Measurements from ENCODE around the gene ARMC9.
A peak's percentile ranks its signal among the peaks of the same experiment; 100 is the strongest.
"Not testable (repeated sequence)": the region's sequence is repeated elsewhere in the genome, so short reads cannot be mapped to it uniquely, and the experiment has no call there.

ARMC9 gene

DNA sequence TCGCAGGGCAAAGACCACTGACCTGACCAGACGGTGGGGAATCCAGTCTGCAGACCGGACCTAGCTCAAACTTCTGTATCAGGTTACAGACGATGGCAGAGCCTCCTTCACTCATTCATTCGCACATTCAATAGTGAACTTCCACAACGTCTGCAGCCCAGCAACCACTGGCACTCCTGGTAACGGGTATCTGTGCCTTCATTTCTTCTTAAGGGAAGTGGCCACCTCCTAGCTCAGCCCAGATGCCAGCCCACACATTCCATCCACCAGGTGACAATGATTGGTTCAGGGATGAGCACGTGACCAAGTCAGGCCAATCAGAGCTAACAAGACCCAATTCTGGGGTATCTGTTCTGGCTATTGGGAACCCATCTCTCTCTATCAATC lies 15.9 kb upstream of the ARMC9 start:
- DNase-seq = no peak

DNA sequence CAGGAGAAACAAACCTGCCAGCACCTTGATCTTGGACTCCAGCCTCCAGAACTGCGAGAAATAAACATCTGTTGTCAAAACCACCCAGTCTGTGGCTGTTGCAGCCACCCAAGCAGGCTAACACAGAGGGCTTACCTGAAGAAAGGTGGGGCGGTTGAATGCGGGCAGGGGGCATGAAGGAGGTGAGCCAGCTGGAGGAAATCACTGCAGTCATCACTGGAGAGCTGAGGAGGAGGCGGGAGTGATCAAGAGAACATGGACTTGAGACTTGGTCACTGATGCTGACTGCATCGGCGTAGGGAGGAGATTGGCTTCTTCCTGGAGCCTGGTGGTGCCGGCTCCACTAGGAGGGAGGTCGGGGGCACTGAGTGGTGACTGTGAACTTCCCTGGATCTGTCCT lies 14.6 kb upstream of the ARMC9 start:
- no peak for DNase-seq

DNA sequence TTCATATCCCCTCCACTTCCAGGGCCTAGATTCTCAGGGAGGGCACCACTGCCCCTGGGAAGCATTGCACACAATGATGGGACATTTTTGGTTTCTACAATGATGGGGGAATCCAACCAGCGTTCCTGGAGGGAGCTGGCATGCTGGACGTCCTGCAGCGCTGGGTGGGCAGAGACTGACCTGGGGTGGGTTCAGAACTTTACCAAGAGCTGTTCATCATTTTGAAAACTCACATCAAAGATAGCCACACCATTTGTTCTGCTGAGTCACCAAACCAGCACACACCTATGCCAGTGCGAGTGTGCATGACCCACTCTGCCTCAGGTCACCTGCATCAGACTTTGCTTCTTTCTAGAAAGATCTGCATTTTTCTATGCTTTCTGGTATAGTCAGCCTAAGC lies 14.1 kb upstream of the ARMC9 start:
- DNase-seq = no peak

DNA sequence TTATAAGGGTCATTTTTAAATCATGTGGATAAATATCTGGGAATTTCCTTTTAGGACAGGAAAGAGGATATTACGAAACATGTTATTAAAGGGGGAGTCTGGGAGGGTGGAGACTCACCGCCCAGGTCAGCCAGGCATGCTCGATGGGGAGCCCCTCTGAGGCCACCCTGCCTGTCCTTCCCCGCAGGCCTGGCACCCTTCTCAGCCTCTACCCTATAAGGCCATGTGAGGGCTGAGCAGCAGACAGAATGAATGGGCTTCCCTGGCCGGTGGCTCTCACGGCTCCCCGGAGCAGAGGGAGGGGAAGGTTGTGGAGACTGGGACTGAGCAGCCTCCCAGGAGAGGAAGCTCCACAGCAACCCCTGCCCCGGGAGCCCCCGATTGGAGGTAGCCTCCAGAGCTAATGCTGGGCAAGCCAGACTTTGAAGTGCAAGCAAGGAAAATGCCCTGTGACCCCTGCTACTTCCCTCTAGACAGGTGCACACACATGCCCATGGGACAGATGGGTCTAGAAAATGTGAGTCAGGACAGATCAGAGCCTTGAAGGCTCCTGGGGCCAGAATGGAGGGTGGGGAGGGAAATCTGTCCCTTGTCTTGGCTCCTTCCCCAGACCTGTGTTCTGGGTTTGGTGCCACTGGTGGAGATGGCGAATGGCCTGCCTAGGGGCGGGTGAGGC lies 13.2 kb upstream of the ARMC9 start:
- DNase-seq = no peak

DNA sequence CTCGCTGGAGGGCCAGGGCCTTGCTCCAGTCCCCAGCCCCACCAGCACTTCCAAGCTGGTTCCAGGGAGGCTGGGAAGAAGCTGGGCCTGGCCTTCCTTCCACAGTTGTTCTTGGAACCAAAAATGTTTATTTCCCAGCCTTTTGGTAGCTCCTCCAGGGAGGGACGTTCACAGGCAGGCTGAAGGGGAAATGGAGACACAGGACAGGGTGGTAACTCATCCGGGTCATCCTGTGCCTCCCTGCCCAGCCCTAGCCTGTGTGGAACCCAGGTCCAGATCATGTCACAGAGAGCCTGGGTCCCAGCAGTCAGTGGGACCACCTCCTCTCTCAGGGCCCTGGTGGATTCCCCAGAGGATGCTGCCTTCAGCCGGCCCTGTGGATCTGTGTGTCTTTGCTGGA lies 12.5 kb upstream of the ARMC9 start:
- no peak for DNase-seq

DNA sequence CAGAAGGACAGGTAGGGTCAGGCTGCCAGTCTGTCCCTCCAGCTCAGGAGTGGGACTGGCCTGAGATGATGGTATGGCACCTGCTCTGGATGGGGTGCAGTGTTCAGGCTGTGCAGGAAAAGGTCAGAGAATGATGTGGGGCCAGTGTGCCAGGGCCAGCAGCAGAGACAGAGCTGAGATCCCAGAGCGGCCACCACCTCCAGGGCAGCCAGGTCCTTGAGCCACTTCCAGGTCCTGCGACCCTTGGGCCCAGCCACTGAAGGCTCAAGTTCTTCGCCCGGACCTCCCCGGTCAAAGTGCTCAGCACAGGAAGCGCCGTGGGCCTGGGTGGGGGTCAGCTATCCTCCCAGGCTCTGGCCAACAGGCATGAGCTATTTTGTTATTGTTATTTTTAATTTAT lies 12.1 kb upstream of the ARMC9 start:
- no peak for DNase-seq

DNA sequence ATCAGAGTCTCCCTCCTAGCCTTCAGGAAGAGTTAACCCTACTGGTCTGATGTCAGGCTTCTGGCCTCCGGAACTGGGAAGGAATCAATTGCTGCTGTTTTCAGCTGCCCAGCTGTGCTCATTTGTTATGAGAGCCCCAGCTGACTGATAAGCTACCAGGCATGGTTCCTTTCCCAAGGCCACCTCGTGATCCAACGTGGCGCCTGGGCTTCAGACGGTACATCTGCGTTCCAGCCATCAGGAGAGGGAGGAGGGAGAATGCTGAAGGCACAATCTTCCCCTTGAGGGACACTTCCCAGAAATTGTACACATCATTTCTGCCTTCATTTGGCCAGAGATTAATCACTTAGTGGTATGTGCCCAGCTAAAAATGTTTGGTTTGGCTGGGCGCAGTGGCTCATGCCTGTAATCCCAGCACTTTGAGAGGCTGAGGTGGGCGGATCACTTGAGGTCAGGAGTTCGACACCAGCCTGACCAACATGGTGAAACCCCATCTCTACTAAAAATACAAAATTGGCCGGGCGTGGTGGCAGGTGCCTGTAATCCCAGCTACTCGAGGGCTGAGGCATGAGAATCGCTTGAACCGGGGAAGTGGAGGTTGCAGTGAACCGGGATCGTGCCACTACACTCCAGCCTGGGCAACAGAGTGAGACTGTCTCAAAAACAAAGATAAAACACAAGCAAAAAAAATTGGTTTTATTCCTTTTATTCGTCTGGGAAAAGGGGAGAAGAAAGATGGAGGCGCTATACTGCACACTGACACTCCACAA lies 10.5 kb upstream of the ARMC9 start:
- DNase-seq = no peak

DNA sequence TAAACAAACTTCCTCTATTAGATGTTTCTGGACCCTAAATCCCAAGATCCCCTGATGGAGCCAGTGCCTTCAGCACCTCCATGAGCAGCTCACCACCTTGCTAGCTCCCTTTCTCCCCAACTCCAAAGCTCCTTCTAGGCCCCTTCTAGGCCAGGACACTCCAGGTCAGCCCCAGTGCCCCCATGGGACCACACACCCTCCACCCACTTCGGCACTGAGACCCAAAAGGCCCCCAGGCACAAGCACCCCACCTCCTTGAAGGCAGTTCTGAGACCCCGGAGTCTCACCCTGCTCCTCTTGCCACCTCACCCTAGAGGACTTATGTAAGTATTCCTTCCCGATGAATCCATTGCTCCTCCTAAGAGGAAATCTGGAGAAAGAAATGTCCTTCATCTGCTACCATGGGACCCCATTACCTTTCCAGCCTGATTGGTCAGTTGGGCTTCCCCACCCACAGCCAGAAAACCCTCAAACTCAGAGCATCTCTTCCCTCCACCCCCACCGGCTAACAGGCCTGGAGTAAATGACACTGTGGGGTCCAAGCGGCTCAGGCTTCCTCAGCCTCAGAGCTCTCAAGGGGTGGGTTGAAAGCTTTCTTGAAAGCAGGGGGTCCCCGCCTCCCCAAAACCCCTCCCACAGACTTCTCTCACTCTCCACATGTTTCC lies 9.8 kb upstream of the ARMC9 start:
- DNase-seq = no peak

DNA sequence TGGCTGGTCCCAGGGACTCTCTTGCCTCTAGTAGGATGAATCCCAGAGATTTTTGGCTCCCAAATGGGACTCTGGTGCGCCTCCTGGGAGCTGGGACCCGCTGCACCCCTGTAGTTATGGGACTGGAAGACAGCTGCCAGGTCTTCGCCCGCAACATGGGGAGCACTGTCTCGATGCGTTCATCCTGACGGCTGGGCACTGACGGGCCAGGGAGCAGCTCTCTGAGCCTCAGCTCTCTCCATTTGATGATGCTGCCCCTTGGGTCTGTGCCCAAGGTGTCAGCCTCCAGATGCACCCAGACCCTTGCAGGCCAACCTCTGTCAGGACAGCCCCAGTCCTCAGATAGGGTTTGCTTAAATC lies 9.3 kb upstream of the ARMC9 start:
- DNase-seq = no peak

DNA sequence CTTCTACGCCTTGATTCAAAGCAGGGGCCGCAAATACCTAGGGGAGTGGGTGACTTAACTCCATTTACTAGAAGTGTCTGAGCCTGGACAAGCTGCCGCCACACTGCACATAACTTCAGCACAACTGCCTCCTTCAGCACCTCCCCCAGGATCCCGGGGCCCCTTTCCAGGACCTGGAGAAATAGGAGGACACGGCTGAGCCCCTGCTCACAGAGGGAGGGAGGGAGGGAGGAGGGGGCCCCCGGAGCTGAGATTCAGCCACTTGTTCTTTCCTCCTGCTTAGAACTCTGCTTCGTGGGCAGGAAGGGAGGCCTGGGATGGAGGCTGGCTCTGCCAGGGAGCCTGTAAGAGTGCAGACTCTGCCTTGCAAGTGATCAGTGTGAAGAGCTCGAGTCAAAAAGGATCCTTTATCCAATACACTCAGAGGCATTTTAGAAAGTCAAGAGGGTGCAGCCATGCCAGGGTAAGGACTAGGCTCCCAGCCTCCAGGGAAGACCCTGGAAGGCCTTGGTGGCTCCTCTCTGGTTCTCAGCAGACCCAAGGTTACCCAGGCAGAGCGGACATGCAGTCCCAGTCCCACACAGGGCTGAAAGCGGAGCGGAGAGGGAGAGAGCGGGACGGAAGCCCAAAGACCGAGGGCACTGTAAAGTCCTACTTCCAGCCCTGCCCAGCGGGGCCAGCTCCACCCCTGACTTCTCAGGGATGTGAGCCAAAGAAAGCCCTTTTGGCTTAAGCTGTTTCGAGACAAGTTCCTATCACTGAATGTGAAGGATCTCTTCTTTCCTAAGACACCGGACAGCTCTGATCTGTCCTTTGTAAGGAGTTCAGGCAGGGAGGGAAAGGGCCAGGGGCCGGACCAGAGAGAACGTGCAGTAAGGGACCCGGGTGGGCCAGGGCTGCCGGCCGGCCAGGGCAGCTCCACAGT lies 8.6 kb upstream of the ARMC9 start:
- no peak for DNase-seq

DNA sequence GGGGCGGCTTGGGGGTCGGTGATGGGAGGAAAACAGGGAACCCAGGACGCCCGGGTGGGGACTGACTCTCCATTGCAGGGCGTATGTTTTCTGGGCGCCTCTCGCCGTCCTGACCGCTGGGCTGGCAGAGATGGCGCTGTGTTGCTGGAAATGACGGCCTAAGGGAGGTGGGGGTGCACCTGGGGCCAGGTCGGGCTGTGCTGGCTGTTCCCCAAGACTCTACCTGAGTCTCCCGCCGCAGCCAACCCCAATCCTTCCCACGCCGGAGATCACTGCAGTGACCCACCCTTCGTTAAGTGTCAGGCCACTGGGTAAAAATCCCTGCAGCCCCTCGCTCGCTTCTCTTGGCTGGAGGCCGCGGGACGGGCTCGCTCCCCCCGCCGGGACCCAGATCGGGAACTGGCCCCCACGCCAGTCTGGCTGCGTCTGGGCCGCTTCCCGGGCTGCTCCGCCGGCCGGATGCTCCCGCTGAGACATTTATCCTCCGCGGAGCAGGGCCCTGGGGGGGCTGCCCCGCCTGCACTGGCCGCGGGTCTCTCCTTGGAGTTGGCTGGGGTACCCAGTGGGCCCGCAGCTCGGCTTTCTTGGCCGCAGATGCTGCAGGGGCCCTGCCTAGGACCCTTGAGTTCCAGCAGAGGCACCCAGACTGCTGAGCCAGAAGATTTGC lies 7.8 kb upstream of the ARMC9 start:
- DNase-seq = no peak

DNA sequence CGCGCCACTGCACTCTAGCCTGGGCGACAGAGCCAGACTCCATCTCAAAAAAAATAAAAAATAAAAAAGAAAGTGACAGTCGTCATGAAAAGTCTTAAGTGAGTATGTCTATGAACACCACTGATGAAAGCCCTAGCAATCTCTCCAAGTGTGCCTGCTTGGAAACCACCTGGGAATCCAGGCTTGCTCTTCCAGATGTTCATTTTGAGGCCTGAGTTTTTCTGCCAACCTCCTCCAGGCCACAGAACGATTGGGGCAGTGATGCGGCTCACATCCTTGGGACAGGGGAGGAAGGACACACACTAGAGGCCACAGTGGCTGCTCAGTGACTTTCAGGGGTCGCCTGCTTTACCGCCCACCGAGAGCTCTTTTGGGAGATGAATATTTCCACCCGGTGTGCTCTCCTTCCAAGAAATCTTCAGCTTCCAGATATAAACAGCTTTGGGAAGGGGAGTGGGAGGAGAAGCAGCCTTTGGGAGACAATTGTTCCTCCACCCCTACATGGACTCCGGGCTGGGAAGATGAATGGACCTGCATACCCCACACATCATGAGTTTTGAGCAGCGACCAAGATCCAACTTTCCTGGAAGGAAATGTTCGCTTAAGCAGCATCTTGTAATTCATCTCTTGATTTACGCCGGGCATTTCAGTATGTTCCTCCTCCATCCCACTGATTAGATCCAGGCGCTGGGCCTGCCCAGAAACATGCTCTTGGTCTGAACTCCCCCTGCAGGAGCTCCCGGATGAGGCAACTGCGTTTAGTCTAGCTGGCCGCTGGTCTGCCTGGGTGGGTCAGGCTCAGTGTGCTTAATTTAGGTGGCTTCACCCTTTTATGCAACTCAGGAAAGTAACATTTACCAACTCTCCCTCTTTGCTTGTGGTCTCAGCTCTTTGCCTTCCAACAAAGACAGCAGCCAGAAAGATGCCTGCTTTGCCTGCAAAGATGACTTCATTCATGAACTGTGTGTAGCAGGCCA lies 6.2 kb upstream of the ARMC9 start:
- DNase-seq = peak; percentile 54

DNA sequence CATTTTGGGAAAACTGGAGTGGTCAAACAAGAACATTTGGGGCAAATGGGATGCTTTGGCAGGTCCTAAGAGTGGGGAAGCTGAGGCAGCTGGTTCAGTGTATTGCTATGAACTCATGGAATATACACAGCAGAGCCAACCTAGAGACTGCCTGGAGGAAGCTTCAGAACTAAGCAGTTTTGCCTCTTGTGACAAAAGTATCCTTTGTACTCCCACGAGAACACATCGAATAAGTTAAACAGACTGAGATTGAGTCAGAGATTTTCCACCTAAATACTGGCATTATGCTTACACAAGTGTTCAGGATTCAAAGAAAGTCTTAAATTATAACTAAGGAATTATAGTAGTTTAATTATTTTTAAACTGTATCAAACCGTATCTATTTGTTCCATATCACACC lies 5.2 kb upstream of the ARMC9 start:
- DNase-seq = no peak

DNA sequence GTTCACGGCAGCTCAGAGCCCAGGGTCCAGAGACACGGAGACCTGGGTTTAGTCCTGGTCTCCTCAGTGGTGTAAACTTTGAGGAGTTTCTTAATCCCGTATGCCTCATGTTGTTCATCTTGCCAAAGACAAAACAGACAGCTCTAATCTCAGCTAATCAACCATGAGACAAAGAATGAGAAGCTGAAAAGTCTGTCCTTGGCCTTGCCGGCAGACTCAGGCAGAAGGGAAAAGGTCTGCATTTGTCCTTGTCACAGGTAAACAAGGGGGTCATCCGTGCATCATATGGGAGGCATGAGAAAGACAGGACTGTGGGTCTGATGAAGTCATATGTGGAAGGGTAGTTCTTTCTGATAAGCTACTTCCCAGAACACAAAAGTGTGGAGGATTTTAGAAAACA lies 1.8 kb upstream of the ARMC9 start:
- no peak for DNase-seq

DNA sequence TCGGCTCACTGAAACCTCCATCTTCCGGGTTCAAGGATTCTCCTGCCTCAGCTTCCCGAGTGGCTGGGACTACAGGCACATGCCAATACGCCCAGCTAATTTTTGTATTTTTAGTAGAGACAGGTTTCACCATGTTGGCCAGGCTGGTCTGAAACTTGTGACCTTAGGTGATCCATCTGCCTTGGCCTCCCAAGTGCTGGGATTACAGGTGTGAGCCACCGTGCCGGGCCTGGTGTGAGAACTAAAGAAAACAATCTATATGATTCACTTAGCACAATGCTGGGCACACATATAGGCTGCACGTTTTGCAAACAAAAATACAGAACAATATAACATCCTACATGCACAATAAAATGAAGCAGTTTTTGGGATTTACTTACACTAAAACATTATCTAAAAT lies 1.2 kb upstream of the ARMC9 start:
- not testable (repeated sequence) for DNase-seq

DNA sequence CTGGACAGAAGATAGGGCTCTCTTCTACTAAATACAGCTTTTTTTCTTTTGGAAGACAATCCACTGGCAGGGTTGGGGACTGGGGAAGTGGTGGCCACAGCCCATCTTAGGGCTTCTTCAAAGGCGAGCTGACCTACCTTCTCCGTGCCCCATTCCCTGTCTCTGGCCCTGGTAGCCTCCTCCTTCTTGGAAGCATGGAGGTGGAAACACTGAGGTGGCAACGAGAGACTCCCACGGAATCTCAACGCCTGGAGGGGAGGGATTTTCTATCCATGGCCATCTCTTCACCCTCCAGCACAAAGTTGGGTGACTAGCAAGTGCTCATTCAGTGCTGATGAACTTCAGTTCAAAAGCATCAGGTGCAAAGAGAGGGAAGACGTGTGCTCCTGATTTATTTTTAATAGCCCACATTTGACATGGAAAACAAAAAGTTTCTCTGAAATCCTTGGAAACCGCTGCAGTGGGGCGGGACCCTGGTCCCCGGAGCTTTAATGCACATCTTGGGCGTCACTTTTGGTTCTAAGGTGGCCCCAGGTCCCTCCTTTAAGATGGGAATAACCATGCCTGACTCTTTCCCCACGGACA lies 633 bp upstream of the ARMC9 start:
- no peak for DNase-seq

DNA sequence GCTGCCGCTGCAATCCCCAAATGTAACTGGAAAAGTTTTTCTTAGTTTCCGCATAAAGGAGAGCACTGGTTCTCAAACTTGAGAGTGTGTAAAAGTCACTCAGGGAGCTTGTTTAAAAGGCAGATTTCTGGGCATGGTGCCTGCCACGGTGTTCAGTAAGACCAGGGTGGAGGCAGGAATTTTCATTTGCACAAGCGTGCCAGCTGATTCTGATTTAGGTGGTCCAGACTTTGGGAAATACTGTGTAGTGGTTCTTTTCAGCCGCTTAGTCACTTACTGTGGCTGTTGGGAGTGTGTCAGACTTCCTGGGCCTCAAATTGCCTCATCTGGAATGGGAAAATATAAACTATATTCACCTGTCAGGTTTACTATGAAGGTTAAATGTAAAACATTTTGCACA lies 788 bp downstream of the ARMC9 start:
- no peak for DNase-seq

DNA sequence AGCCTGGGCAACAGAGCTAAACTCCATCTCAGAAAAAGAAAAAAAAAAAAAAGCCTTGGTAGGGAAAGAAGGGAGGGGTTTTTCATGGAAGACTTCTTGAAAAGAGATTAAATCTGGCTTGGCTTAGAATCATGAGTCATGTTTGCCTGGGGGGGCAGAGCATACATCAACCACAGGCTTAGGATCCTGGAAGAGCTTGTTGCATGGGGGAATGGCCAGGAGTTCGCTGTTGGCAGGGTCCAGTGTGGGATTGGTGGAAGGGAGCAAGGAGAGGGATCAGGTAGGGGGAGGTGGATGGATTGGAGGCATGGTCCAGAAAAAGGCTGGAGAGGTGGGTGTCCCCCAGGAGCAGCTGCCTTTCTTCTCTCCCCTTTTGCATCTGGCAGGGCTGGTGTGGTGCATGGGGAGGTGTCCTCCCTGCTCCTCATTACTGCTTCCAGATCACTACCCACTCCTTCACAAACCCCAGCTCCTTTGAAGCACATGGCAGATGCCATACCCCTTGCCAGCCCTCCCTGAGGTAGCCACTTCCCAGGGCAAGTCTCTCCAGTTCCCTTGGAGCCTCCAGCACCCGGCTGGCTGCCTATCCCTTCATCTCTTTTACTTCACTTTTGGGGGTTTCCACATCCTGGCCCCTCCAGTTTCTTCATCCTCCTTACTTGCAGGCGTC lies 2.5 kb downstream of the ARMC9 start:
- DNase-seq = no peak

DNA sequence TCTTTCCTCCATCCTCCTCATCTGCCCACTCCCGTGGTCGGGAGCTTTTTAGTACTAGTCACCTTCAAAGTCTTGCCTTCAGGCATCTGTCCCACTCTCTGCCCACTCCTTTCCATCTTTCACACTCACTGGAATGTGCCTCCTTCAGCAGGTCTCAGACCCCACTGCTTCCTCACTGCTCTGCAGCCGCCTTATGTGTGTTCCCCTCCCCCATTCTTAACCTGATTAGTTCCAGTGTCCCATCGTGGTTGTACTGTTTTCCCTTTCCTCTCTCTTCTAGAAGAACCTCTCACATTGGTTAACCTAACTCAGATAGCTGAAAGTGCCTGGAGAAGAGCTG lies 3.0 kb downstream of the ARMC9 start:
- DNase-seq = no peak

DNA sequence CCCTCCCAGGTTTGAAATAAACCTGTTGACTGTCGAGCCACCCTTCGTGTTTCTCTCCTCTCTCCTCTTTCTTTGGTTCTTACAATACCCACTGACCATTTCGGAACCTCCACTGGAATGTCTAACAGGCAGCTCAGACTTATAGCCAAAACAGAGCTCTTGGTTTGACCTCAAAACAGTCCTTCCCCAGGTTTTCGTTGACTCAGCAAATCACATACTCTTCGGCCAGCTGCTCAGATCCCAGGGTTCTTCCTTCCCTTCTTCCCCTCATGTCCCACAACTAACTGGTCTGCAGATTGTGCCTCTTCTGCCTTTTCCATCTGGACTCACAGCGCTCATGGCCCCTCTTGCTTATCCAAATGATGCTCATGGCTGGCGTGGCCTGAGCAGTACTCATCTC lies 4.7 kb downstream of the ARMC9 start:
- no peak for DNase-seq

DNA sequence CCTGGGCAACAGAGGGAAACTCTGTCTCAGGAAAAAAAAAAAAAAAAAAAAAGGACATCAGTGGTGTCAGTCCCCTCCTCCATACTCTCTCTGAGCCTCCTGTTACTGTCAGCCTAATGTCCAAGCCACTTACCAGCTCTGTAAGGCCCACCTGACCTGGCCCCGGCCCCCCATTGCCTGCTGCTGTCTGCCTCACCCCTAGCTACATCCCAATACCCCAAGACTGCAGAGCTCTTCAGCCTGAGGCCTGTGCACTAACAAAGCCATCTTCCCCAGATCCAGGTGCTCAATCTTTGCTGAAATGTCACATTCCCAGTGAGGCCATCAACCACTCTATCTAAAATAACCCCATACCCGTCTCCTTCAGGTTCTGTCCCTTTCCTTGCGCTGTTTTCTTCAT lies 5.7 kb downstream of the ARMC9 start:
- DNase-seq = no peak

Data from hematopoietic multipotent progenitor cell treated with erythropoietin and hydrocortisone succinate and interleukin-3 and kit ligand, for 6 days (in vitro differentiated cells).